ENCODE measurements around the gene GABRA5.
"Not testable (repeated sequence)": the region's sequence is repeated elsewhere in the genome, so short reads cannot be mapped to it uniquely, and the experiment has no call there.

The GABRA5 gene

GRCh38 chr15:26879706-26880105 is 12.8 kb downstream of the GABRA5 start:
- no peak for DNase-seq

- DNase-seq: no peak
Measured at GRCh38 chr15:26882112-26882511, 15.2 kb downstream of the GABRA5 start.

- DNase-seq: no peak
Measured at GRCh38 chr15:26882616-26883365, 15.9 kb downstream of the GABRA5 start.

GRCh38 chr15:26883466-26883865 is 16.6 kb downstream of the GABRA5 start:
- DNase-seq: no peak

GRCh38 chr15:26886566-26886965 is 19.7 kb downstream of the GABRA5 start:
- DNase-seq: no peak

DNA sequence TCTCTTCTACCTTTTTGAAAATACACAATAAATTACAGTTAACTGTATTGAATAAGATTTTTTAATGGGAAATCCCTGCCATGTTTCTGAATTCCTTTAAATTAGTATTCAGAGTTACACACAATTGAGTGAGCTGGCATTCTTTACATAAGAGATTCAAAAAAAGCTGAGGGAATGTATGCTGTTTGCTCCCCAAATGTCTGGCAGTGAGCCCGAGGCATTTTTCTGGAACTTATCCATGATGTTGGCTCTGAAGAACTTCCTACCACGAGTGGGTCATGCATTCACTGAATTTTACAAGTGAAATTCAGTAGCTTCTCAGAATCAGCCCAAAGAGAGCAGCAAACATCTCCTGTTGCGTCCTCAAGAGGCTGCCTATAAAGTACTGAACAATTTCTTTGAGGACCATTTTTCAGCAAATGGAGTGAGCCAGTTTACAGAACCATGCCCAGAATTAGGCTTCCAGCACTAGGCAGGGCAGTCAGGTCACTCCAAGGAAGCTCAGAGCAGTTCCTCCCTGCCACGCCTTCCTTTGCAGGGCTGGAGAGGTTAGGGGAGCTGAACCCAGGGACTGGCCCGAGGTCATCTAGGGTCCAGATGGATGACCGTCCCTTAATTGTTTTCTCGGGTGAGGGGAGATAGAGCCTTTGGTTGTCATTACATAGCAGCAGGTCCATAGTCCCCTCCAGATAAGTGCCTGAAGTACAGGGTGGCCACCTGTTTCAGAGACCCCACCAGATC is 21.2 kb downstream of the GABRA5 start:
- no peak for DNase-seq

GRCh38 chr15:26888761-26889160 is 21.9 kb downstream of the GABRA5 start:
- DNase-seq: no peak

DNA sequence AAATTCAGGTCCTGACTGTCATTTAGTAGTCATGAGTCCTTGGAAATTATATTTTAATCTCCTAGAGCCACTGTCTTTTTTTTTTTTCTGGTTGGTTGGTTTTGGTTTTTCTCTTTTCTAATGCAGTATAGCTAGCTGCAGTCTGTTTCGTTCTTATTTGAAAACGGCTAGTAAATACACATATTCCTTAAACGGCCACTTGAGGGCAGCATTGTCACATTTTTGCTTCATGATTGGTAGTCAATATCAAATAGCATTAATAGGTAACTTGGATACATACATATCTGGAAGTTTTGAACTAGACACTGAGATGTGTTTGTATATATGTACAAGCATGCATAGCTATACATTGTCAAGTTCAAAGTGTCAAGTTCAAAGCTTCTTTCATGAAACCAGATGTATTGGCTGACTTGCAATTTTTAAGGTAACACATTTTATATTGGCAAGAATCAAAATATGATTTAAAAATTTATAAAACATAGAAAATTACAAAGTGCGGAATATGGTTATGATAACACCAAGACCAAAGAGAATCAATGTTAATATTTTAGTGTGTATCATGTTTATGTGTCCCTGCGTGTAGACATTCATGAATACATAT is 22.5 kb downstream of the GABRA5 start:
- DNase-seq: no peak

- no peak for DNase-seq
Measured at GRCh38 chr15:26890451-26890850, 23.6 kb downstream of the GABRA5 start.

GRCh38 chr15:26890988-26891387 is 24.1 kb downstream of the GABRA5 start:
- no peak for DNase-seq

- no peak for DNase-seq
Measured at GRCh38 chr15:26891448-26892181, 24.8 kb downstream of the GABRA5 start.

DNA sequence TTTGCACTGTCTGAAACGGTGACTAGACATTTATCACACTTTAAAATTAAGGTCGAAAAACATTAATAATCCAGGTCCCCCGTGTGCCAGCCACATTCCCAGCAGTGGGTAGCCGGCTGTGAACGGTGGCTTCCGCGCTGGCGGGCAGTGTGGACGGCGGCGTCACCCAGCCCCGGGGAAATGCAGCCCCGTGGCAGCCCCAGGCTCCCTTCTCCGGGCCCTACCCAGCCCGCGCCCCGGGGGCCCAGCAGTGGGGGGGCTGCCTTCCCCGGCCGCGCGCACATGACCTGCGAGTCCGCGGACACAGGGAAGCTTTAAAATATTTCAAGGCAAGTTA is 25.3 kb downstream of the GABRA5 start:
- DNase-seq: no peak

DNA sequence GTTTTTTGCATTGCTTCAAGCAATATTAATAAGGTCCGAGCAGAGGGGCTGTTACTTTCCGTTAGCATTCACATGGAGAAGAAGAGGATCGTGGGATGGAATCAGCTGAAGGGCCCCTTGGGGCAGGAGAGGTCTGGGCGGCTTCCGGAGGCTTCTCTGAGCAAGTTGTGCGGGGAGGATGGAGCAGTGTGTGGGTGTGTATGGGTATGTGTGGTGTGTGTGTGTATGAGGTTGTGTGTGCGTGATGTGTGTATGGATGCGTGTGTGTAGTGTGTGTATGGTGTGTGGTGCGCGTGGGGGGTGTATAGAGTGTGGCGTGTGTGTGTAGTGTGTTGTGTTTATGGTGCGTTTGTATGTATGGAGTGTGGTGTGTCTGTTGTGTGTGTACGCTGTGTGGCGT is 25.8 kb downstream of the GABRA5 start:
- DNase-seq: no peak

GRCh38 chr15:26893351-26894065 is 26.6 kb downstream of the GABRA5 start:
- DNase-seq: no peak

- DNase-seq: no peak
Measured at GRCh38 chr15:26894181-26894580, 27.3 kb downstream of the GABRA5 start.

DNA sequence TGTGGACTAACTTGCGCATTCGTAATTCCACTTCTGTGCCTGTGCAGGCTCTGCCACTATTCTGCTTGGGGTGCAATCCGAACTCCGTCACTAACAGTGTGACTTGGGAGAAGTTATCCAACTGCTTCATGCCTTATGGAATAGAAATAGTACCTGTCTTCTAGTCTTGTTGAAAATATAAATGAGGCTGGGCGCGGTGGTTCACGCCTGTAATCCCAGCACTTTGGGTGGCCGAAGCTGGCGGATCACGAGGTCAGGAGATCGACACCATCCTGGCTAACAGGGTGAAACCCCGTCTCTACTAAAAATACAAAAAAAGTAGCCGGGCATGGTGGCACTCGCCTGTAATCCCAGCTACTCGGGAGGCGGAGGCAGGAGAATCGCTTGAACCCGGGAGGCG is 28.5 kb downstream of the GABRA5 start:
- DNase-seq: not testable (repeated sequence)

GRCh38 chr15:26899658-26900057 is 32.8 kb downstream of the GABRA5 start:
- no peak for DNase-seq

DNA sequence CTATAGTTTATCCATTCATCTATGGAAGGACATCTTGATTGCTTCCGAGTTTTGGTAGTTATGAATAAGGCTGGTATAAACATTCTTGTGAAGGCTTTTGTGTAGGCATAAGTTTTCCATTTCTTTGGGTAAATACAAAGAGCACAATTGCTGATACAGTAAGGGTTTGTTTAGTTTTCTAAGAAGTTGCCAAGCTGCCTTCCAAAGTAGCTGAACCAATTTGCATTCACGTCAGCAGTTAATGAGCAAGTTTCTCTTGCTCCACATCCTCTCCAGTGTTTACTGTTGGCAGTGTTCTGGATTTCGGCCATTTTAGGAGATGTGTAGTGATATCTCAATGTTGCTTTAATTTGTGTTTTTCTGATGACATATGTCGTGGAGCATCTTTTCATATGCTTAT is 34.2 kb downstream of the GABRA5 start:
- no peak for DNase-seq

DNA sequence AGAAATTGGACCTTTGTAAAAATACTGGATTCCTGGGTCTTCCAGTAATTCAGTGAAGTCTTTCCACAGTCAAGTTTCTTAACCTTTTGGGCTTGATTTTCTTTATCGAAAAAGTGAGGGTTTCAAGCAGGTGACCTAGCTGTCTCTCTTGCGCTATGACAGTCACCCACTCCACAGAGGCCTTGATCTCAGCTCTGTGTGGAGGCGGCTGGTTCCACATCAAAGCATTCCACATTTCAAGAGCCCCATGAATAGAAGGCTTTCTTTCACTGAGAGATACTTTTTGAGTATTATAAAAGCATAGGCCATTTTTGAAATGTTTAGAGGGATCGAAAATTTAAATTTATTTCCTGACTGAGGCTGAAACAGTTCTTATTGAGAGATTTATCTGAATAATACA is 43.9 kb downstream of the GABRA5 start:
- no peak for DNase-seq

GRCh38 chr15:26921433-26921832 is 54.6 kb downstream of the GABRA5 start:
- no peak for DNase-seq

- DNase-seq: no peak
Measured at GRCh38 chr15:26926081-26926480, 59.2 kb downstream of the GABRA5 start.

- DNase-seq: no peak
Measured at GRCh38 chr15:26928051-26928450, 61.2 kb downstream of the GABRA5 start.

DNA sequence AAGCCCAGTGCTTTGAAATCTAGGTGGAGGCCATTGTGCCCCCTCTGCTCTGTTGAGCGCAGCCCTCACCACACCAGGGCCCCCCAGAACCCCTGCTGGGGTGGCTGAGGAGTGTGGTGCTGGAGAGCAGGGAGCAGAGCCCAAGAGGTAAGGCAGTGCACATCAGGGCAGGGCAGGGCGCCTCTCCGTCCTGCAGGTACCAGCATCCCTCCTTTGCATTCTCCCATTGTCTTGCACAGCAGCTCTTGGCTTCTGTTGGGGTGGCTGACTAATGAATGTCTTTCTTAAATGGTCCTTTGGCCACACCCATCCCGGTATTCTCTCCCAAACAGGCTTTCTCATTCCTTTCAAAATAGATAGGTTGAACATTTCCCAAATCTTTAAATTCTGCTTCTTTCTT is 62.7 kb downstream of the GABRA5 start:
- DNase-seq: no peak
